ENCODE results near the gene IGSF1.
"Not testable (repeated sequence)": the region's sequence is repeated elsewhere in the genome, so short reads cannot be mapped to it uniquely, and the experiment has no call there.

The IGSF1 gene

GRCh38 chrX:131287560-131288179, 1.4 kb downstream of the IGSF1 start:
- Mint-ChIP-seq H3K27me3 (peaks cover 10% of the 10 kb centered on the region), H3K4me1 (no peaks in the 10 kb centered on the region), H3K36me3 (no peaks in the 10 kb centered on the region), H3K27ac (no peak overlapping the region), H3K4me3 (no peak overlapping the region), H3K9me3 (no peaks in the 10 kb centered on the region)

GRCh38 chrX:131279617-131280016, 9.5 kb downstream of the IGSF1 start:
- Mint-ChIP-seq H3K36me3 (no peaks in the 10 kb centered on the region), H3K4me1 (no peaks in the 10 kb centered on the region), H3K9me3 (no peaks in the 10 kb centered on the region), H3K4me3 (no peak overlapping the region), H3K27me3 (no peaks in the 10 kb centered on the region), H3K27ac (no peak overlapping the region)

- Mint-ChIP-seq H3K4me1 (no peaks in the 10 kb centered on the region), H3K4me3 (no peak overlapping the region), H3K9me3 (no peaks in the 10 kb centered on the region), H3K36me3 (no peaks in the 10 kb centered on the region), H3K27me3 (no peaks in the 10 kb centered on the region), H3K27ac (no peak overlapping the region)
Observed at GRCh38 chrX:131279197-131279596, 9.9 kb downstream of the IGSF1 start.

GRCh38 chrX:131277543-131278136, 11.5 kb downstream of the IGSF1 start:
- Mint-ChIP-seq H3K27me3 (no peaks in the 10 kb centered on the region), H3K9me3 (no peaks in the 10 kb centered on the region), H3K4me3 (no peak overlapping the region), H3K36me3 (no peaks in the 10 kb centered on the region), H3K27ac (no peak overlapping the region), H3K4me1 (no peaks in the 10 kb centered on the region)

- H3K36me3 Mint-ChIP-seq: no peaks in the 10 kb centered on the region
- H3K27me3 Mint-ChIP-seq: no peaks in the 10 kb centered on the region
- H3K9me3 Mint-ChIP-seq: no peaks in the 10 kb centered on the region
- no peaks in the 10 kb centered on the region for H3K4me1 Mint-ChIP-seq
- no peak overlapping the region for H3K27ac Mint-ChIP-seq
- H3K4me3 Mint-ChIP-seq: no peak overlapping the region
Observed at GRCh38 chrX:131273011-131273410, 16.1 kb downstream of the IGSF1 start.

GRCh38 chrX:131271826-131272225, 17.3 kb downstream of the IGSF1 start:
- Mint-ChIP-seq H3K27me3 (no peaks in the 10 kb centered on the region), H3K4me1 (no peaks in the 10 kb centered on the region), H3K4me3 (no peak overlapping the region), H3K9me3 (no peaks in the 10 kb centered on the region), H3K27ac (no peak overlapping the region), H3K36me3 (no peaks in the 10 kb centered on the region)

GRCh38 chrX:131271274-131271673, 17.8 kb downstream of the IGSF1 start:
- Mint-ChIP-seq H3K27me3 (no peaks in the 10 kb centered on the region), H3K4me3 (no peak overlapping the region), H3K9me3 (no peaks in the 10 kb centered on the region), H3K27ac (no peak overlapping the region), H3K36me3 (no peaks in the 10 kb centered on the region), H3K4me1 (no peaks in the 10 kb centered on the region)

- Mint-ChIP-seq H3K9me3 (no peaks in the 10 kb centered on the region), H3K27me3 (no peaks in the 10 kb centered on the region), H3K4me1 (no peaks in the 10 kb centered on the region), H3K27ac (no peak overlapping the region), H3K36me3 (no peaks in the 10 kb centered on the region), H3K4me3 (no peak overlapping the region)
Observed at GRCh38 chrX:131270080-131270479, 19.0 kb downstream of the IGSF1 start.

- Mint-ChIP-seq H3K4me3 (no peak overlapping the region), H3K9me3 (no peaks in the 10 kb centered on the region), H3K27me3 (peaks cover 2% of the 10 kb centered on the region), H3K36me3 (no peaks in the 10 kb centered on the region), H3K4me1 (peaks cover 3% of the 10 kb centered on the region), H3K27ac (no peak overlapping the region)
Observed at GRCh38 chrX:131264665-131265064, 24.4 kb downstream of the IGSF1 start.

- Mint-ChIP-seq H3K9me3 (no peaks in the 10 kb centered on the region), H3K27ac (no peak overlapping the region), H3K36me3 (no peaks in the 10 kb centered on the region), H3K4me3 (no peak overlapping the region), H3K4me1 (peaks cover 3% of the 10 kb centered on the region), H3K27me3 (peaks cover 3% of the 10 kb centered on the region)
Observed at GRCh38 chrX:131264053-131264452, 25.1 kb downstream of the IGSF1 start.

- Mint-ChIP-seq H3K27me3 (peaks cover 3% of the 10 kb centered on the region), H3K36me3 (no peaks in the 10 kb centered on the region), H3K9me3 (no peaks in the 10 kb centered on the region), H3K4me1 (peaks cover 3% of the 10 kb centered on the region), H3K27ac (no peak overlapping the region), H3K4me3 (no peak overlapping the region)
Observed at GRCh38 chrX:131262738-131263679, 26.1 kb downstream of the IGSF1 start.

- peaks cover 3% of the 10 kb centered on the region for H3K4me1 Mint-ChIP-seq
- H3K36me3 Mint-ChIP-seq: no peaks in the 10 kb centered on the region
- H3K9me3 Mint-ChIP-seq: no peaks in the 10 kb centered on the region
- no peak overlapping the region for H3K4me3 Mint-ChIP-seq
- H3K27ac Mint-ChIP-seq: no peak overlapping the region
- peaks cover 3% of the 10 kb centered on the region for H3K27me3 Mint-ChIP-seq
Observed at GRCh38 chrX:131262200-131262599, 26.9 kb downstream of the IGSF1 start.

GRCh38 chrX:131257367-131257766, 31.7 kb downstream of the IGSF1 start:
- no peaks in the 10 kb centered on the region for H3K36me3 Mint-ChIP-seq
- H3K4me3 Mint-ChIP-seq: no peak overlapping the region
- no peaks in the 10 kb centered on the region for H3K9me3 Mint-ChIP-seq
- H3K27ac Mint-ChIP-seq: no peak overlapping the region
- no peaks in the 10 kb centered on the region for H3K4me1 Mint-ChIP-seq
- H3K27me3 Mint-ChIP-seq: peaks cover 3% of the 10 kb centered on the region

- not testable (repeated sequence) for H3K27ac Mint-ChIP-seq, H3K4me3 Mint-ChIP-seq, H3K36me3 Mint-ChIP-seq, H3K27me3 Mint-ChIP-seq, H3K4me1 Mint-ChIP-seq, H3K9me3 Mint-ChIP-seq
Observed at GRCh38 chrX:131250984-131251738, 37.9 kb downstream of the IGSF1 start.

- no peak overlapping the region for H3K4me3 Mint-ChIP-seq
- H3K4me1 Mint-ChIP-seq: no peaks in the 10 kb centered on the region
- H3K36me3 Mint-ChIP-seq: no peaks in the 10 kb centered on the region
- peaks cover 1% of the 10 kb centered on the region for H3K27me3 Mint-ChIP-seq
- H3K9me3 Mint-ChIP-seq: no peaks in the 10 kb centered on the region
- H3K27ac Mint-ChIP-seq: no peak overlapping the region
Observed at GRCh38 chrX:131239057-131239456, 50.0 kb downstream of the IGSF1 start.
